Muscle of leg (tissue), 16 donors: ENCODE results near the gene TLR1. TPM values are rescaled to one million over a fixed set of nuclear protein-coding genes. Genes with fewer than 3 reads are reported as not detected.
A peak's percentile ranks its signal among the peaks of the same experiment; 100 is the strongest.

Experiments
- DNase-seq: peaks from one replicate; pipeline ENCODE4 v3.0.0; 2013
- H3K27ac ChIP-seq: one replicate; pipeline ENCODE4 v1.5.1; 2013; ENCODE audit warnings: mild to moderate bottlenecking, low read length, control low read depth
- H3K27me3 ChIP-seq: one replicate; pipeline ENCODE4 v1.6.1; 2013; ENCODE audit warnings: low read length; ENCODE audit not compliant: control insufficient read depth, insufficient read depth
- H3K36me3 ChIP-seq: one replicate; pipeline ENCODE4 v1.6.1; 2013; ENCODE audit warnings: low read length; ENCODE audit not compliant: control insufficient read depth, insufficient read depth
- H3K4me1 ChIP-seq: one replicate; pipeline ENCODE4 v1.6.1; 2013; ENCODE audit warnings: low read length; ENCODE audit not compliant: control insufficient read depth, insufficient read depth
- H3K4me3 ChIP-seq: one replicate; pipeline ENCODE4 v1.5.1; 2013; ENCODE audit warnings: low read length, control low read depth
- H3K9me3 ChIP-seq: replicated peaks from 2 replicates; pipeline ENCODE4 v1.6.1; 2013; ENCODE audit warnings: low read depth, low read length; ENCODE audit not compliant: control insufficient read depth
- WGBS: methylation state at CpG from one replicate; pipeline ENCODE4 v1.1.5; 2013; ENCODE audit warnings: missing lambda C conversion rate; ENCODE audit not compliant: insufficient coverage; 5-methylcytosine and 5-hydroxymethylcytosine counted together
- long read RNA-seq, 11 donors: transcript quantifications; one replicate each; lab custom pipeline, GENCODE V29; 2026
- polyA plus RNA-seq, 8 donors: library from polyadenylated mRNA; unstranded; fragments of 120-200 nt; gene quantifications; one replicate each; pipeline versions ENCODE4 v1.2.1 to v1.2.3, GENCODE V29; 2013; ENCODE audit warnings: inconsistent platforms in 1 of 8, low replicate concordance in 1 of 8; ENCODE audit not compliant: insufficient read length in 8 of 8, insufficient read depth in 1 of 8
- total RNA-seq: library from RNA; stranded (reverse); fragments of 120-200 nt; gene quantifications from one replicate; pipeline ENCODE4 v1.2.4, GENCODE V29; 2013

TLR1 gene, protein sequence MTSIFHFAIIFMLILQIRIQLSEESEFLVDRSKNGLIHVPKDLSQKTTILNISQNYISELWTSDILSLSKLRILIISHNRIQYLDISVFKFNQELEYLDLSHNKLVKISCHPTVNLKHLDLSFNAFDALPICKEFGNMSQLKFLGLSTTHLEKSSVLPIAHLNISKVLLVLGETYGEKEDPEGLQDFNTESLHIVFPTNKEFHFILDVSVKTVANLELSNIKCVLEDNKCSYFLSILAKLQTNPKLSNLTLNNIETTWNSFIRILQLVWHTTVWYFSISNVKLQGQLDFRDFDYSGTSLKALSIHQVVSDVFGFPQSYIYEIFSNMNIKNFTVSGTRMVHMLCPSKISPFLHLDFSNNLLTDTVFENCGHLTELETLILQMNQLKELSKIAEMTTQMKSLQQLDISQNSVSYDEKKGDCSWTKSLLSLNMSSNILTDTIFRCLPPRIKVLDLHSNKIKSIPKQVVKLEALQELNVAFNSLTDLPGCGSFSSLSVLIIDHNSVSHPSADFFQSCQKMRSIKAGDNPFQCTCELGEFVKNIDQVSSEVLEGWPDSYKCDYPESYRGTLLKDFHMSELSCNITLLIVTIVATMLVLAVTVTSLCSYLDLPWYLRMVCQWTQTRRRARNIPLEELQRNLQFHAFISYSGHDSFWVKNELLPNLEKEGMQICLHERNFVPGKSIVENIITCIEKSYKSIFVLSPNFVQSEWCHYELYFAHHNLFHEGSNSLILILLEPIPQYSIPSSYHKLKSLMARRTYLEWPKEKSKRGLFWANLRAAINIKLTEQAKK
- total RNA-seq, result 4.7 TPM
- polyA plus RNA-seq, result 1 to 10 TPM; 2.3 to 3.5 (median 2.8) TPM
- long read RNA-seq, donor 1, result 0 reads
- long read RNA-seq, donor 2, result 0 reads
- long read RNA-seq, donor 3, result 0 reads
- long read RNA-seq, donor 4, result 0 reads
- long read RNA-seq, donor 5, result 0 reads
- long read RNA-seq, donor 6, partial matches to known transcripts, result 0 of 1 reads
- long read RNA-seq, donor 6, other reads (novel, unspliced or antisense), result 0 of 1 reads
- long read RNA-seq, donor 7, result 0 reads
- long read RNA-seq, donor 8, partial matches to known transcripts, result 0 of 1 reads
- long read RNA-seq, donor 8, other reads (novel, unspliced or antisense), result 0 of 1 reads
- long read RNA-seq, donor 9, result 0 reads
- long read RNA-seq, donor 10, partial matches to known transcripts, result 0 of 1 reads
- long read RNA-seq, donor 10, other reads (novel, unspliced or antisense), result 0 of 1 reads
- long read RNA-seq, donor 11, partial matches to known transcripts, result 0 of 2 reads
- long read RNA-seq, donor 11, other reads (novel, unspliced or antisense), result 0 of 2 reads

DNA sequence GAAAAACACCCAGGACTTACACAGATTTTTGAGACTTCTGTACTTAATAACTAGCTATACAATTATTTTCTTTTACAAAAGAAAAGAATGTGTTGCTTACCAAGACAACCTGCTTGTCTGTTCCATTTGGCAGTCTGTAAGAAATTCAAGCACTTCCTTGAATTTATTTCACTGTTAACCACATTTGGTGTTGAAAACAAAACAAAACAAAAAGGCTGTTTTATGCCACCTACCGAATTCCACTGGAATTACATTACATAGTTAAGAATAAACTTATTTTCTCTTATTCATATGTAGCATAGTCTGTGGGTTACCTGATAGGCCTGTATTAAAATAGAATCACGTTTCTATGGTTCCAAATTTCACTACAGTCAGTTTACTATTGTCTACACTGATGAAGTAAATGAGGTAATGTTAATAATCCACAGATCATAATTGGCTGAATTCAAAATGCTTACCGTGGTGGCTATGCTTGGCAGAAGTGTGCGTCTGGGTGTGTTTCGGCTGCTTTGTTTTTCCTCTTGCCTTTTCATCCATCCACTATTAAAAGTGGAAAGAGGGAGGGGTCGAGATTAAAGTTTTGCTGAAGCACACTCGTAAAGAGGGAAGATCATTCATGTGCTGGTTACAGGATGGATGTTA, at the start of gene TLR1:
Gene TLR1 (minus strand): TSS at position 138 of the 642 bp plus-strand sequence. CDS start 5,960 bp downstream, outside the sequence.
- peaks cover 4% of the 10 kb centered on the region for H3K4me1 ChIP-seq
- H3K27ac ChIP-seq, result peak within 1 kb of the TSS; percentile 77
- WGBS, result no CpG with 5 or more reads among the region's 7 CpGs
- no peaks in the 10 kb centered on the region for H3K27me3 ChIP-seq
- peak within 1 kb of the TSS; percentile 11 for H3K4me3 ChIP-seq
- no peaks in the 10 kb centered on the region for H3K9me3 ChIP-seq
- peak; percentile 85 for DNase-seq
- H3K36me3 ChIP-seq, result no peaks in the 10 kb centered on the region

DNA sequence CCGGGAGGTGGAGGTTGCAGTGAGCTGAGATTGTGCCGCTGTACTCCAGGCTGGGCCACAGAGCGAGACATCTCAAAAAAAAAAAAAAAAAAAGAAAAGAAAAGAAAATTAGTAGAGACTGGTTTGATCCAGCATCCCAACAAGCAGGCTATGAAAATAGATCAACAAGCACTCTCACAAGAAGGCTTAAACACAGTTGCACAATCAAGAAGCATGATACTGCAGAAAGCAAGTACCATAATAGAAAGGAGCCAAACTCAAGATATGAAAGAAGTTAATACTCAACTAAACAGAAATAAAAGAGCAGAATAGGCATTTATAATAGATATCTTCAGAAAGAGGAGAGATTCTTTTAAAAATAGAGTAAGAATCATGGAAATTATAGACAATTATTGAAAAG, 41.4 kb upstream of the TLR1 start:
- no CpG with 5 or more reads among the region's 3 CpGs for WGBS
- Histone ChIP-seq H3K27ac (no peak overlapping the region), H3K27me3 (no peaks in the 10 kb centered on the region), H3K4me3 (no peak overlapping the region), H3K4me1 (no peaks in the 10 kb centered on the region), H3K36me3 (no peaks in the 10 kb centered on the region), H3K9me3 (no peaks in the 10 kb centered on the region)
- no peak for DNase-seq

DNA sequence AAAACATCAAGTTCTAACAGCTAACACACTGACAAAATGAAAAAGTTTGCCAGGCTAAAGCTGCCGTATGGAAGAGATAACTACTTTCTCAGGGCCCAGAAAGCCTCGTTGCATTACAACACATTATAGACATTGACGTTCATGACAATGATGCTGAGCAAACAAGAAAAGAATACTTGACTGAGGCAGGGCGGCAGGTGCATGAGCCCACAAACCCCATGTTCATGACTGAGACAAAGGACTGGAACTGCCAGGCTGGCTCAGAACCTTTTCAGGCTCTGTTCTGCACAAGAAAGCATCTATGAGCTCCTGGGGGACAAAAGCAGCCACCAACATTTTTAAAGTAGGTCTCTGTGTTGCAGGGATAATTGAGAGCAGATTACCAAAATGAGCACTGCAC, 38.4 kb upstream of the TLR1 start:
- Histone ChIP-seq H3K9me3 (no peaks in the 10 kb centered on the region), H3K36me3 (no peaks in the 10 kb centered on the region), H3K27ac (no peak overlapping the region), H3K4me1 (no peaks in the 10 kb centered on the region), H3K4me3 (no peak overlapping the region), H3K27me3 (no peaks in the 10 kb centered on the region)
- 73% methylated on average over 2 of the region's 4 CpGs for WGBS
- no peak for DNase-seq

DNA sequence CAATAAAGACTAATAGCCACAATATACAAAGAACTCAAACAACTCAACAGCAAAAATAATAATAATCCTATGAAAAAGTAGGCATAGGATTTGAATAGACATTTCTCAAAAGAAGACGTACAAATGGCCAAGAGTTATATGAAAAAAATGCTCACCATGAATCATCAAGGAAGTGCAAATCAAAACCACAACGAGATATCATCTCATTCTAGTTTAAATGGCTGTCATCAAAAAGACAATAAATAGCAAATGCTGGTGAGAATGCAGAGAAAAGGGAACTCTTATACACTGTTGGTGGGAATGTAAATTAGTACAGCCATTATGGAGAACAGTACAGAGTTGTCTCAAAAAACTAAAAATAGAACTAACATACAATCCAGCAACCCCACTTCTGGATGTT, 33.3 kb upstream of the TLR1 start:
- H3K9me3 ChIP-seq, result peaks cover 4% of the 10 kb centered on the region
- no peaks in the 10 kb centered on the region for H3K36me3 ChIP-seq
- no peaks in the 10 kb centered on the region for H3K27me3 ChIP-seq
- no peak overlapping the region for H3K4me3 ChIP-seq
- no peak for DNase-seq
- H3K4me1 ChIP-seq, result no peaks in the 10 kb centered on the region
- no peak overlapping the region for H3K27ac ChIP-seq
- no CpG with 5 or more reads among the region's 2 CpGs for WGBS

DNA sequence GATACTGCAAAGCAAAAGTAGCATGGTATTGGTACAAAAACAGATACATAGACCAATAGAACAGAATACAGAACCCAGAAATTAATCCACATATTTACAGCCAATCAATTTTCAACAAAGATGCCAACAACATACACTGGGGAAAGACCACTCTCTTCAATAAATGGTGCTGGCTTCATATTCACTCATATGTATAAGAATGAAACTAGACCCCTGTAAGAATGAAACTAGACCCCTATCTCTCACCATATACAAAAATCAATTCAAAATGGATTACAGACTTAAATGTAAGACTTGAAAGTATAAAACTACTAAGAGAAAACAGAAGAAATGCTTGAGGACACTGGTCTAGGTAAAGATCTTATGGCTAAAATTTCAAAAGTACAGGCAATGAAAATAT, 32.7 kb upstream of the TLR1 start:
- no peak for DNase-seq
- no peaks in the 10 kb centered on the region for H3K4me1 ChIP-seq
- peaks cover 4% of the 10 kb centered on the region for H3K9me3 ChIP-seq
- H3K4me3 ChIP-seq, result no peak overlapping the region
- no peaks in the 10 kb centered on the region for H3K36me3 ChIP-seq
- H3K27ac ChIP-seq, result no peak overlapping the region
- no peaks in the 10 kb centered on the region for H3K27me3 ChIP-seq

DNA sequence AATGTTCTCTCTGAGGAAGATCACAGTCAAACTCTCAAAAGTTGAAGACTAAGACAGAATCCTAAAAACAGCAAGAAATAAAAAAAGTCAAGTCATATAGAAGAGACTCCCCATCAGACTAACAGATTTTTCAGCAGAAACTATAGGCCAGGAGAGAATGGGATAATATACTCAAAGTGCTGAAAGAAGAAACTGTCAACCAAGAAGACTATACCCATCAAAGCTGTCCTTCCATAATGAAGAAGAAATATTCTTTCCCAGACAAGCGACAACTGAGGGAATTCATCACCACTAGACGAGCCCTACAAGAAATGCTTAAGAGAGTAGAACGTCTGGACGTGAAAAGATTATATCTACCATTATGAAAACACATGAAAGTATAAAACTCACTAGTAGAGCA, 30.0 kb upstream of the TLR1 start:
- Histone ChIP-seq H3K36me3 (no peaks in the 10 kb centered on the region), H3K27me3 (no peaks in the 10 kb centered on the region), H3K27ac (no peak overlapping the region), H3K9me3 (peaks cover 4% of the 10 kb centered on the region), H3K4me1 (no peaks in the 10 kb centered on the region), H3K4me3 (no peak overlapping the region)
- no CpG with 5 or more reads among the region's 4 CpGs for WGBS
- no peak for DNase-seq

DNA sequence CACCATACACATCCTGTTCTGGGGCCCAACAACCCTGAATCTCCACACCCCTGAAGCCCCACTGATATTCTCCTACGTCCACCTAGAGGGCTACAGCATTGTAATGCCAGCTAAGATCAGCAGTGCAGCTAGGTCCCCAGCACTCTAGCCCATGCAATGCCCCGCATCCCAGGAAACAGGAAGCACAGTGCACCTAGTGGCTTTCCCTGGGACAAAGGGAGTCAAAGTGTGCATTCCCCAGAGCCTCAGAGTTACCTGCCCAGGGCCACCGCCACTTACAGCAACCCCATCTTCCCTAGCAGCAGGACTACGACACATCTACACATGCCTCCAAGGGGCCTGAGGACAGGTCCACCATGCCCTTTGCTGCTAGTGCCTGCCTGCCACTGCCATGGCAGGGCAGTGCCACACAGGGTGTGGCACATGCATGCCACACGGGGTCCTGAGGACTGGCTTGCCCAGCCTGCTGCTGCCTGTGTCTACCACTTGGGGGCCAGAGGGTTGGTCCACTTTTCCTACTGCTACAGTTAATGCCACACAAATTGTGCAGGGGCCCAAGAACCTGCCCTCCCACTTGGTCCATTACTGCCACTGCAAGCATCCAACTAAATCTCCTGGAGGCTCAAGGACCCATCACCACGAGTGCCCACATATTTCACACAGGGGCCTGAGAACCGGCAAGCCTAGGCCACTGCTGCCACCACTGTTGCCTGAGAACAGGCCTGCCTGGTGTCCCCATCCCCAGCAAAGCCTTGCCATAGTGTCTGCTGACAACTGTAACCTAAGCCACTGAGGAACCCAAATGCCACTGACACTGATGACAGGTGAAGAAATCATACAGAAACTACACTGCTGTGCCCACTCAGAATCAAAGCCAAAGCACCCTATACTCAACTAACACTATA, 28.3 kb upstream of the TLR1 start:
- no peak overlapping the region for H3K27ac ChIP-seq
- no peak overlapping the region for H3K4me3 ChIP-seq
- H3K4me1 ChIP-seq, result no peaks in the 10 kb centered on the region
- no peaks in the 10 kb centered on the region for H3K27me3 ChIP-seq
- H3K9me3 ChIP-seq, result peaks cover 4% of the 10 kb centered on the region
- H3K36me3 ChIP-seq, result no peaks in the 10 kb centered on the region
- no peak for DNase-seq
- WGBS, result 85% methylated on average over 7 of the region's 7 CpGs

DNA sequence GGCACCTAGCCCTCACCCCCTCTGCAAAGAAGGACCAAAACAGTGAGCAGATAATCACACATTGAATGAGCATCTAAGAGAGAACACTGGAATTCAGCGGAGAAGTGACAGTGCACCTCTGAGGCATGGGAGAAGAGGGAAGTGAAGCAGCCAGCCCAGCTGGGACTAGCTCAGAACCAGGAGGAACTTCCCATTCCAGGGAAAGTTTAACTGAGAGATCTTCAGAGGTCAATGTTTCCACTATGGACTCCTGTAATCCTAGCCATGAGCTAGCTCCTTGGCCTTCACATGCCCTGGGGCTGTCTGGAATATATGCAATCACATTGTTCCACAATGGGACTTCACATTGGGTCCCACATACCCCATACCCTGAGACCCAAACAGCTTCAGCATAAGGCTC, 27.6 kb upstream of the TLR1 start:
- Histone ChIP-seq H3K27me3 (no peaks in the 10 kb centered on the region), H3K27ac (no peak overlapping the region), H3K4me1 (no peaks in the 10 kb centered on the region), H3K4me3 (no peak overlapping the region), H3K9me3 (peaks cover 3% of the 10 kb centered on the region), H3K36me3 (no peaks in the 10 kb centered on the region)
- no peak for DNase-seq
- 80% methylated on average over 1 of the region's 1 CpG for WGBS

DNA sequence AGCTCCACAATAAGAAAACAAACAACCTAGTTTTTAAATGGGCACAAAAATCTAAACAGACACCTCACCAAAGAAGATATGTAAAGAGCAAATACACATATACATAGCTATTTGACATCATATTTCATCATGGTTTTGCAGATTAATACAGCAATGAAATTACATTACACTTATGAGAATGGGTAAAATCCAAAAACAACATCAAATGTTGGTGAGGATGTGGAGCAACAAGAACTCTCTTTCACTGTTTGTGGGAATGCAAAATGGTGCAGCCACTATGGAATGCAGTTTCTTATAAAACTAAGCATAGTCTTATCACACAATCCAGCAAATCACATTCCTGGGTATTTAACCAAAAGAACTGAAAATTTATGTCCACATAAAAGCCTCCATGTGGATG, 27.1 kb upstream of the TLR1 start:
- Histone ChIP-seq H3K4me1 (no peaks in the 10 kb centered on the region), H3K36me3 (no peaks in the 10 kb centered on the region), H3K4me3 (no peak overlapping the region), H3K9me3 (peaks cover 3% of the 10 kb centered on the region), H3K27ac (no peak overlapping the region), H3K27me3 (no peaks in the 10 kb centered on the region)
- DNase-seq, result no peak
